Left ventricle myocardium inferior (tissue), 1 donor: ENCODE results near the gene PYGB. TPM values are rescaled to one million over a fixed set of nuclear protein-coding genes. Genes with fewer than 3 reads are reported as not detected.

Experiments used
- DNase-seq: peaks from one replicate; pipeline ENCODE4 v3.0.0-alpha.2; 2020
- H3K27ac ChIP-seq: fragments of 200-600 bp; replicated peaks from 2 replicates; pipeline ENCODE4 v1.8.0; 2021
- H3K27me3 ChIP-seq: fragments of 200-600 bp; 2 replicates; pipeline ENCODE4 v1.8.0; 2021; ENCODE audit warnings: low read depth
- H3K36me3 ChIP-seq: fragments of 200-600 bp; 2 replicates; pipeline ENCODE4 v1.8.0; 2021
- H3K4me1 ChIP-seq: fragments of 200-600 bp; 2 replicates; pipeline ENCODE4 v1.8.0; 2021
- H3K4me3 ChIP-seq: fragments of 200-600 bp; 2 replicates; pipeline ENCODE4 v1.8.0; 2021; ENCODE audit warnings: mild to moderate bottlenecking, moderate library complexity
- H3K9me3 ChIP-seq: fragments of 200-600 bp; replicated peaks from 2 replicates; pipeline ENCODE4 v1.8.0; 2021
- CTCF ChIP-seq: fragments of 200-600 bp; IDR thresholded peaks from 2 replicates; pipeline ENCODE4 v1.8.0; 2021; ENCODE audit warnings: antibody characterized with exemption, mild to moderate bottlenecking, borderline replicate concordance
- intact Hi-C: fragments of 100-400 bp; cut with micrococcal nuclease; formaldehyde crosslinking; loops from one replicate; pipeline ENCODE4 v1.11.0; 2022
- total RNA-seq: library from RNA; stranded (reverse); fragmentation: NEBNext Ultra II Directional; extraction: Animal tissue kit (Norgen Biotek cat#: 25700); gene quantifications from one replicate; pipeline ENCODE4 v1.2.1, GENCODE V29; 2021
- donor health status: DM: no; HTN: yes; CAD: no; lungs with severe emphysema.

Gene PYGB
- total RNA-seq, 1 donor from 2014 or later: 218 TPM

DNA sequence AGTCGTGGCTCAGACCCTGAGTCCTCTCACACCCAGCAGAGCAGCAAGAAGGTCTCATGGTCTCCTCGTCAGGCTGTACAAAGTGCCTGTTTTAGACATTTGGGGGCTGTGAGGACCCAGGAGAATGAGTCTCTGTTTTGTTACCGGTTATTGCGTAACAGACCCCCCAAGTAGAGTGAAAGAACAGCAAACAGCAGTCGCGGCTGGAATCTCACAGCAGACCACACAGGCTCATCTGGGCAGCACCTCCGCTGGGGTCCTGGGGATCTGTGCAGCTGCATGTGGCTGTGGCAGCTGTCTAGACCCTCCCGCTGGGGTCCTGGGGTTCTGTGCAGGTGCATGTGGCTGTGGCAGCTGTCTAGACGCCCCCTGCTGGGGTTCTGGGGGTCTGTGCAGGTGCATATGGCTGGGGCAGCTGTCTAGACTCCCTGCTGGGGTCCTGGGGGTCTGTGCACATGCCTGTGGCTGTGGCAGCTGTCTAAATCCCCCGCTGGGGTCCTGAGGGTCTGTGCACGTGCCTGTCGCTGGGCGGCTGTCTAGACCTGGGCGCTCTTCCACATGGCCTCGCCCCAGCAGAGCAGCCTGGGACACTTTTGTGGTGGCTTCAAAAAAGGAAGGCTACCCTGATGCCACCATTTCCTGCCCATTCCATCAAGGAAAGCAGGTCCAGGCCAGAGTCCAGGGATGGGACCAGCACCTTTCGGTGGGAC, 27.7 kb upstream of the PYGB start:
- H3K4me1 ChIP-seq: peaks cover 94% of the 10 kb centered on the region
- intact Hi-C loops: no loop called here
- peaks cover 63% of the 10 kb centered on the region for H3K36me3 ChIP-seq
- H3K27me3 ChIP-seq: no peaks in the 10 kb centered on the region
- H3K4me3 ChIP-seq: no peak overlapping the region
- no peaks in the 10 kb centered on the region for H3K9me3 ChIP-seq
- TF ChIP-seq CTCF: peak; percentile 31
- DNase-seq: no peak
- peak overlapping the region; percentile 90 for H3K27ac ChIP-seq

DNA sequence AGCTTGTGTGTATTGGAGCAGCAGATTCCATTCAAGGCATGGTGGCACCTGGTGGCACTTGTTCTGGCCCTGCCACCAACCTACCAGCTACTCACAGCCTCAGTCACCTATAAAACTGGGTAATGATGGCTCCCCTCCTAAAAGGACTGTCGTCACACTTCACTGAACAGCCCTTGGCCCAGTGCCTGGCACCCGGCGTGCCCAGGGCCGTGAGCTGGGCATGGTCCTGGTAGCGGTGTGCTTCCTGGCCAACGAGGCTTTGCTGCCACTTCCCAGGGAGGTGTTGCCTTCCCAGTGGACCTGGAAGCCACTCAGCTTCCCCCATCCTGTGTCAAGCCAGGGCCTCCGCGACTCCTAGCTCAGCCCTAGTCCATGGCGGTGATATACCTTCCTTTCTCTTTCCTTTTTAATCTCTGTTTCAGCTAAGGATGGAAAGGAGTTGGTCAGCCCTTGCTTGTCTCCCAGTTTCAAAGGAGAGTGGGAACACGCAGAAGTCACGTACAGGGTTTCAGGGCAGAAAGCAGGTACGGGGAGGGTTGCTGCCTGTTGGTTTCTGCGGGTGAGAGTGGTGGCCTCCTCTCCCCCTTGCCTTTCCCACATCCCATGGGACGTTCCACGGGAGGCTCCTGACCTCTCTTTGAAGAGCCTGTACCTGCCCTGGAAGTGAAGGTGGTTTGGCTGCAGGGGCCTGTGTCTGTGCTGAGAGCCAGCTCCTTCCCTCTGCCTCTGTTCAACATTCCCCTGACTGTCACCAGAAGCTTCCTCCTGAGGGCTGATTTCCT, 26.9 kb upstream of the PYGB start:
- DNase-seq: peak; percentile 72
- peaks cover 63% of the 10 kb centered on the region for H3K36me3 ChIP-seq
- H3K4me1 ChIP-seq: peaks cover 94% of the 10 kb centered on the region
- intact Hi-C loops: no loop called here
- H3K9me3 ChIP-seq: no peaks in the 10 kb centered on the region
- peak overlapping the region; percentile 90 for H3K27ac ChIP-seq
- no peaks in the 10 kb centered on the region for H3K27me3 ChIP-seq
- H3K4me3 ChIP-seq: no peak overlapping the region
- no peak for TF ChIP-seq CTCF

DNA sequence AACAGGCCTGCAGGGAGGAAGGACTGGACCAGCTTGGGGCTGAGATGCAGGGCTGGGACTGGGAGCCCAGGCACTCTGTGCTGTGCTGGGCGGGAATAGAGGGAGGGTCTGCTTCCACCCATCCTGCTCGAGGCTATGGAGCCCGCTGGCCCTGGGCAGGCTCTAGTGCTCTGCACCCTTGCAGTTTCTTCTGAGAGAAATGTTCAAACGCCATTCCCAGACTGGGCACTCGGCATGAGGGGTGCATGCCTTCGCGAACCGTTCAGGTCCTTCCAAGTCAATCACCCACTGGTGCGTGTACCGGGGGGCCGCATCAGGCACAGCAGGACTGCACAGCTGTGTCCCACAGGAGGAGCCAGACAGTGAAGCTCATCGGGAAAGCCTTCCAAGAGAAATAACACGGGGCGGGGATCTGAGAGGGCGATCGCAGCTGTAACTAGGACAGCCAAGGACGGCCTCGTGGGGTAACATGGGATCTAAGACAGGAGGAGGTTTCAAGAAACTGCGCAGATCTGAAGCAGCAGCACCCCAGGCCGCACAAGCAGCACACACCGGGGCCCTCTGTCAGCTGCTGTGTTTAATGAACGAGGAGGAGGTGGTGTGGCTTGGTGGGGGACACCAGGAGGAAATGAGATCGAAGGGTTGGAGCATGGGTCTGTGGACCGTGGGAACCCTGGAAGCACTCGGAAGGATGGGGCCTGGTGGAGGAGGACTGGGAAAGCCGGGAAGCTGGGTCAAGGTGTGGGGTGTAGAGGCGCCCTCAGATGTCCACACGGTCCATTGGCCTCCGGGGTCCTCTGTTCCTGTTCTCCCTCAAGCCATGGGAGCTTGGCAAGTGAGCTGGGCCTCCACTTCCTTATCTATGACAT, 26.1 kb upstream of the PYGB start:
- H3K4me1 ChIP-seq: peaks cover 94% of the 10 kb centered on the region
- H3K36me3 ChIP-seq: peaks cover 54% of the 10 kb centered on the region
- no peaks in the 10 kb centered on the region for H3K9me3 ChIP-seq
- no peak for TF ChIP-seq CTCF
- H3K4me3 ChIP-seq: no peak overlapping the region
- peak overlapping the region; percentile 90 for H3K27ac ChIP-seq
- no peaks in the 10 kb centered on the region for H3K27me3 ChIP-seq
- DNase-seq: peak; percentile 66
- intact Hi-C loops: no loop called here

GRCh38 chr20:25222461-25223178, 25.3 kb upstream of the PYGB start:
- TF ChIP-seq CTCF: no peak
- no peak for DNase-seq
- Histone ChIP-seq H3K4me1 (peaks cover 95% of the 10 kb centered on the region), H3K27me3 (no peaks in the 10 kb centered on the region), H3K4me3 (no peak overlapping the region), H3K36me3 (peaks cover 46% of the 10 kb centered on the region), H3K27ac (peak overlapping the region; percentile 90), H3K9me3 (no peaks in the 10 kb centered on the region)
- intact Hi-C loops: no loop called here
